CD14-positive monocyte (primary cell): ENCODE results near the gene TRIM9. TPM values are rescaled to one million over a fixed set of nuclear protein-coding genes. Genes with fewer than 3 reads are reported as not detected.

Experiments
- DNase-seq, 3 donors: peaks; one replicate each; pipeline ENCODE4 v3.0.0-alpha.2; 2011 to 2022
- H2AFZ ChIP-seq: 2 replicates; pipeline ENCODE4 v1.6.0; 2012; ENCODE audit warnings: mild to moderate bottlenecking, low read depth, low read length, inconsistent platforms; ENCODE audit not compliant: insufficient read depth, poor library complexity, severe bottlenecking
- H3K27ac ChIP-seq, 2 donors: 1 replicate in 1 of 2; 2 replicates in 1 of 2; pipeline ENCODE4 v1.5.1; 2012 to 2013; ENCODE audit warnings: low read length in 2 of 2, control low read depth in 1 of 2, inconsistent platforms in 1 of 2, low read depth in 1 of 2, mild to moderate bottlenecking in 1 of 2
- H3K27me3 ChIP-seq, 2 donors: one replicate each; pipeline versions ENCODE4 v1.6.0 to v1.6.1; 2011 to 2013; ENCODE audit warnings: low read length in 2 of 2; ENCODE audit not compliant: control insufficient read depth in 2 of 2, insufficient read depth in 2 of 2
- H3K36me3 ChIP-seq, 2 donors: replicated peaks in 1 of 2; 1 replicate in 1 of 2; 2 replicates in 1 of 2; pipeline versions ENCODE4 v1.5.1 to v1.6.1; 2012 to 2013; ENCODE audit warnings: low read length in 2 of 2, control low read depth in 1 of 2, inconsistent platforms in 1 of 2, mild to moderate bottlenecking in 1 of 2; ENCODE audit not compliant: insufficient read depth in 2 of 2, control insufficient read depth in 1 of 2
- H3K4me1 ChIP-seq, 2 donors: 1 replicate in 1 of 2; 2 replicates in 1 of 2; pipeline versions ENCODE4 v1.5.1 to v1.6.1; 2012 to 2013; ENCODE audit warnings: low read length in 2 of 2, control low read depth in 1 of 2, inconsistent platforms in 1 of 2, mild to moderate bottlenecking in 1 of 2, moderate library complexity in 1 of 2; ENCODE audit not compliant: insufficient read depth in 2 of 2, control insufficient read depth in 1 of 2
- H3K4me2 ChIP-seq: replicated peaks from 2 replicates; pipeline ENCODE3; 2012; ENCODE audit warnings: low read length, moderate library complexity, mild to moderate bottlenecking; ENCODE audit not compliant: poor library complexity, severe bottlenecking; ENCODE audit errors: extremely low read depth
- H3K4me3 ChIP-seq, 3 experiments: fragments of 200-600 bp in 1 of 3; sonication (generic) in 1 of 3; replicated peaks in 1 of 3; 1 replicate in 2 of 3; 2 replicates in 1 of 3; pipeline ENCODE4 v1.5.1; 2011 to 2013; ENCODE audit warnings: low read length in 3 of 3, mild to moderate bottlenecking in 3 of 3, control low read depth in 2 of 3, low read depth in 2 of 3, inconsistent platforms in 1 of 3, moderate library complexity in 1 of 3
- H3K79me2 ChIP-seq: 2 replicates; pipeline ENCODE4 v1.6.0; 2012; ENCODE audit warnings: mild to moderate bottlenecking, control low read depth, inconsistent platforms, low read length, moderate library complexity; ENCODE audit not compliant: insufficient read depth
- H3K9ac ChIP-seq: 2 replicates; pipeline ENCODE4 v1.6.0; 2017; ENCODE audit warnings: low read length, mild to moderate bottlenecking; ENCODE audit not compliant: insufficient read depth, poor library complexity, severe bottlenecking
- H3K9me3 ChIP-seq, 2 donors: replicated peaks in 1 of 2; 1 replicate in 1 of 2; 2 replicates in 1 of 2; pipeline versions ENCODE4 v1.5.1 to v1.6.1; 2012 to 2013; ENCODE audit warnings: low read length in 2 of 2, control low read depth in 1 of 2; ENCODE audit not compliant: control insufficient read depth in 1 of 2, insufficient read depth in 1 of 2
- H4K20me1 ChIP-seq: 2 replicates; pipeline ENCODE4 v1.6.0; 2012; ENCODE audit warnings: mild to moderate bottlenecking, low read length, control low read depth, moderate library complexity; ENCODE audit not compliant: insufficient read depth
- H3K27ac Mint-ChIP-seq, 7 donors: one replicate each; pipeline ENCODE4 v1.8.0; 2020; ENCODE audit warnings: mild to moderate bottlenecking in 7 of 7, mixed read lengths in 7 of 7, moderate library complexity in 6 of 7, inconsistent platforms in 2 of 7
- H3K27me3 Mint-ChIP-seq, 3 donors: one replicate each; pipeline ENCODE4 v1.8.0; 2021 to 2022; ENCODE audit warnings: low read depth in 3 of 3, mild to moderate bottlenecking in 3 of 3, mixed read lengths in 3 of 3, moderate library complexity in 3 of 3, inconsistent platforms in 1 of 3
- H3K36me3 Mint-ChIP-seq, 2 donors: one replicate each; pipeline ENCODE4 v1.8.0; 2020; ENCODE audit warnings: mixed read lengths in 2 of 2, inconsistent platforms in 1 of 2, mild to moderate bottlenecking in 1 of 2
- H3K4me1 Mint-ChIP-seq: one replicate; pipeline ENCODE4 v1.8.0; 2020; ENCODE audit warnings: mild to moderate bottlenecking, mixed read lengths
- H3K4me3 Mint-ChIP-seq, 2 donors: one replicate each; pipeline ENCODE4 v1.8.0; 2020; ENCODE audit warnings: mild to moderate bottlenecking in 2 of 2, mixed read lengths in 2 of 2, moderate library complexity in 1 of 2
- H3K9me3 Mint-ChIP-seq, 7 donors: one replicate each; pipeline ENCODE4 v1.8.0; 2020 to 2022; ENCODE audit warnings: mixed read lengths in 7 of 7, mild to moderate bottlenecking in 6 of 7, moderate library complexity in 6 of 7, inconsistent platforms in 2 of 7
- WGBS: methylation state at CpG from one replicate; pipeline ENCODE4 v1.1.5; 2013; ENCODE audit warnings: missing lambda C conversion rate; ENCODE audit not compliant: insufficient coverage; 5-methylcytosine and 5-hydroxymethylcytosine counted together
- intact Hi-C, 2 donors: fragments of 100-400 bp; cut with micrococcal nuclease; formaldehyde crosslinking; loops; one replicate each; pipeline versions ENCODE4 v1.15.0 to v1.15.1; 2023
- polyA plus RNA-seq, 3 donors: library from polyadenylated mRNA; depleted of rRNA in 1 of 3; unstranded in 2 of 3; stranded (reverse) in 1 of 3; fragments of 300-500 nt in 2 of 3; fragments of >200 nt in 1 of 3; fragmentation: Illumina TruSeq in 2 of 3; gene quantifications; 1 replicate in 2 of 3; 2 replicates in 1 of 3; pipeline ENCODE4 v1.2.3, GENCODE V29; 2012 to 2021
- TF ChIP-seq, protein P1 (sequence below): fragments of 200-600 bp; IDR thresholded peaks from one replicate; pipeline ENCODE4 v1.8.0; 2022; ENCODE audit warnings: antibody characterized with exemption, mild to moderate bottlenecking

TRIM9 gene
- polyA plus RNA-seq, 3 donors = 0.01 TPM; not detected in 2

DNA sequence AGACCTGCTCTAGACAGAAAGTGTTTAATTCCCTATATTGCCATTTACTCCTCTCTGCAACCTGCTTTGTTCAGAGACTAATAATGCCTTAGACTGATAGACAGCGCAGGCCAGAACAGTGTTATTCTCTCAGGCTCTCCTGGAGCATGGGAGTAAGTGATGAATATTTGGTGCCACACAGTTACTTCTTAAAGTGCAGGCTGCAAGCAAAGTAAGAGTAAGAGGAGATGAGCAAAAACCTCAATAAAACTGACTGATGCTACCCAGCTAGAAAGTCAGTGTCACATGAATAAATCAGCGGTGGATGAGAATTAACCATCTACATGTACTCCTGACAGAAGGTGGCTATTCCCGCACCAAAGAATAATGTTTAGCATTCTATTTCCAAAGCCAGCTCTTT, 9.9 kb downstream of the TRIM9 start:
- no peaks in the 10 kb centered on the region for H3K27me3 ChIP-seq
- H4K20me1 ChIP-seq = no peaks in the 10 kb centered on the region
- peaks cover 3% of the 10 kb centered on the region for H3K4me1 Mint-ChIP-seq
- H3K27me3 Mint-ChIP-seq = no peaks in the 10 kb centered on the region
- no peak for DNase-seq
- H3K4me1 ChIP-seq = no peaks in the 10 kb centered on the region
- no peak overlapping the region for H3K4me3 Mint-ChIP-seq
- H3K4me3 ChIP-seq = no peak overlapping the region
- no peak overlapping the region for H3K27ac ChIP-seq
- no peaks in the 10 kb centered on the region for H3K36me3 Mint-ChIP-seq
- no peaks in the 10 kb centered on the region for H3K79me2 ChIP-seq
- 100% methylated on average over 1 of the region's 3 CpGs for WGBS
- TF ChIP-seq, protein P1, sequence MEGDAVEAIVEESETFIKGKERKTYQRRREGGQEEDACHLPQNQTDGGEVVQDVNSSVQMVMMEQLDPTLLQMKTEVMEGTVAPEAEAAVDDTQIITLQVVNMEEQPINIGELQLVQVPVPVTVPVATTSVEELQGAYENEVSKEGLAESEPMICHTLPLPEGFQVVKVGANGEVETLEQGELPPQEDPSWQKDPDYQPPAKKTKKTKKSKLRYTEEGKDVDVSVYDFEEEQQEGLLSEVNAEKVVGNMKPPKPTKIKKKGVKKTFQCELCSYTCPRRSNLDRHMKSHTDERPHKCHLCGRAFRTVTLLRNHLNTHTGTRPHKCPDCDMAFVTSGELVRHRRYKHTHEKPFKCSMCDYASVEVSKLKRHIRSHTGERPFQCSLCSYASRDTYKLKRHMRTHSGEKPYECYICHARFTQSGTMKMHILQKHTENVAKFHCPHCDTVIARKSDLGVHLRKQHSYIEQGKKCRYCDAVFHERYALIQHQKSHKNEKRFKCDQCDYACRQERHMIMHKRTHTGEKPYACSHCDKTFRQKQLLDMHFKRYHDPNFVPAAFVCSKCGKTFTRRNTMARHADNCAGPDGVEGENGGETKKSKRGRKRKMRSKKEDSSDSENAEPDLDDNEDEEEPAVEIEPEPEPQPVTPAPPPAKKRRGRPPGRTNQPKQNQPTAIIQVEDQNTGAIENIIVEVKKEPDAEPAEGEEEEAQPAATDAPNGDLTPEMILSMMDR = no peak
- no peaks in the 10 kb centered on the region for H3K36me3 ChIP-seq
- no peak overlapping the region for H2AFZ ChIP-seq
- no peak overlapping the region for H3K9ac ChIP-seq
- H3K4me2 ChIP-seq = no peak overlapping the region
- intact Hi-C loops = no loop called here
- H3K9me3 Mint-ChIP-seq = no peaks in the 10 kb centered on the region
- no peaks in the 10 kb centered on the region for H3K9me3 ChIP-seq
- H3K27ac Mint-ChIP-seq = no peak overlapping the region

GRCh38 chr14:51084507-51084906, 10.4 kb downstream of the TRIM9 start:
- no peaks in the 10 kb centered on the region for H4K20me1 ChIP-seq
- Mint-ChIP-seq H3K4me3 (no peak overlapping the region), H3K27ac (no peak overlapping the region), H3K9me3 (no peaks in the 10 kb centered on the region), H3K36me3 (no peaks in the 10 kb centered on the region), H3K4me1 (peaks cover 5% of the 10 kb centered on the region), H3K27me3 (no peaks in the 10 kb centered on the region)
- no peaks in the 10 kb centered on the region for H3K36me3 ChIP-seq
- intact Hi-C loops = no loop called here
- DNase-seq = no peak
- H3K4me3 ChIP-seq = no peak overlapping the region
- H3K4me2 ChIP-seq = no peak overlapping the region
- H3K79me2 ChIP-seq = no peaks in the 10 kb centered on the region
- H3K9ac ChIP-seq = no peak overlapping the region
- TF ChIP-seq, protein P1 = no peak
- peaks cover 3 to 4% of the 10 kb centered on the region in 2 donors for H3K4me1 ChIP-seq
- H2AFZ ChIP-seq = no peak overlapping the region
- no peaks in the 10 kb centered on the region for H3K9me3 ChIP-seq
- H3K27ac ChIP-seq = no peak overlapping the region
- no peaks in the 10 kb centered on the region for H3K27me3 ChIP-seq
